ENCODE measurements around the gene UBE3A.
A peak's percentile ranks its signal among the peaks of the same experiment; 100 is the strongest.

- TF ChIP-seq CTCF (IDR thresholded peaks at IDR 0.05) (peak; percentile 33 to 65 (median 48)), POLR2A (IDR thresholded peaks at IDR 0.05) (no peak)
Observed at GRCh38 chr15:25437777-25438600, 835 bp downstream of the UBE3A start.
